ENCODE results near the gene CCR2.
A peak's percentile ranks its signal among the peaks of the same experiment; 100 is the strongest.

Gene CCR2

DNA sequence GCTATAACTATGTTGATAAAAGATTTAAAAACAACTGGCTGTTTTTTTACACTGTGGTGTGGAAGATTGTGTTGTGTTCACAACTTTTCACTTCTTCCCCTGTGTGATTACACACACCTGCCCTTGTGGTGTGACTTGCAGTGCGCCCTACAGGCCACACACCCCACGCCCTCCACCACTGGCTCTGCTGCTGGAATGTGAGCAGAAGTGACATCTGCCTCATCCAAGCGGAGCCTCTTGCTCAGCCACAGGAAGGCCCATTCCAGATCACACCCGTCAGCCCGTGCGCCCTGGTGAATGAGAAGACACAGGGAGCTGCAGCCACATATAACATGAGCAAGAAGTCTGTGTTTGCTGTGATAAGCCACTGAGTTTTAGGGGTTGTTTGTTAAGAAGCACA, 7.0 kb downstream of the CCR2 start:
- WGBS (ENCODE audit: insufficient coverage): 33% methylated on average over 3 of the region's 6 CpGs
- Histone ChIP-seq H3K27me3 (replicated peaks in 2 of 5; ENCODE audit: control insufficient read depth in 4 of 5, insufficient read depth in 5 of 5, low read length in 4 of 5) (no peaks in the 10 kb centered on the region), H3K4me1 (ENCODE audit: control extremely low read depth in 1 of 4, control insufficient read depth in 4 of 4, insufficient read depth in 4 of 4, low read length in 3 of 4) (peaks cover 12 to 42% (median 14%) of the 10 kb centered on the region in 4 experiments), H3K27ac (ENCODE audit: insufficient read depth in 1 of 2, low read depth in 1 of 2, low read length in 2 of 2, poor library complexity in 1 of 2, severe bottlenecking in 2 of 2) (no peak overlapping the region), H3K9me3 (ENCODE audit: control extremely low read depth in 1 of 5, control insufficient read depth in 4 of 5, insufficient read depth in 2 of 5, low read depth in 1 of 5, low read length in 4 of 5) (no peaks in the 10 kb centered on the region), H3K4me3 (ENCODE audit: control insufficient read depth in 1 of 7, extremely low read depth in 1 of 7, insufficient read depth in 4 of 7, low read depth in 2 of 7, low read length in 6 of 7) (no peak overlapping the region), H3K36me3 (ENCODE audit: control insufficient read depth in 4 of 4, insufficient read depth in 4 of 4, low read length in 3 of 4) (no peaks in the 10 kb centered on the region)
- peak in 1 of 3 donors; percentile 37 for DNase-seq
- POLR2A ChIA-PET: no interaction called here
- CTCF ChIA-PET: interaction anchor here (1.1 to 1.6 kb wide), 2 partner anchors 11 to 26 kb away, joined by 3 to 7 read pairs; no protein-coding TSS in a partner anchor

DNA sequence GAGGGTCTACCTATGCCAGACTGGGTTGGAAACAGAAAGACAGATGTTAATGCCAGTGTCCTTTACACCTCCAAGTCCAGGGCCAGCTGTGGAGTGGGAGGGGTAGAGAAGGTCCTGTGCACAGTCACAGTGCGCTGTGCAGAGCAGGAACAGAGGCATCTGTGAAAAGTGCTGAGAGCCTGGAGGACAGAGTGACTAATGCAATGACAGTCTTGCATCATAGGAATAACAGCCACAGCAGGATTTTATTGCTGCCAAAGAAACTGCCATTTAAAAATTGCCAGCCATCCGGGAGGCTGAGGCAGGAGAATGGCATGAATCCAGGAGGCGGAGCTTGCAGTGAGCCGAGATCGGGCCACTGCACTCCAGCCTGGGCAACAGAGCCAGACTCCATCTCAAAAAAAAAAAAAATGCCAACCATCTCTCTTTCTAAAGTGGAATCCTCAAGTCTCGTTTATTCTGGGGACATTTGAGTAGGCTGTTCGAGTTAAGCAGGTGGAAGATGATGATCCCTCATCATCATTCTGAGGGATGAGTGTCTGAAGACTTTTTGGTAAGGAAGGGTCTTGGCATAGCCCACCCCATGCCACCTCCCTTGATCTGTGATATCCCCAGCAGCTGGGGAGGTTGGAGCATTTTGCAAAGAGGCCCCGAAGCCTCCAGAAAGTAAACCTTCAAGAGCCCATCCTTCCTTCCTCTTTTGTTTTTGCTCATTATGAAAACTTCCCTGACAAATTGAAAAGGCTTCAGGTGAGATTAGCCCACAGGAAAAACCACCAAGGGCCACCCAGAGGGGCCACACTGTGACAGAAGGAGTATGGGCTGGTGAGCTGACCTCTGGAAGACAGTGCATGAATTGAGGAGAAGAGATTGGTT, 7.7 kb downstream of the CCR2 start:
- POLR2A ChIA-PET: no interaction called here
- Histone ChIP-seq H3K27me3 (replicated peaks in 2 of 5; ENCODE audit: control insufficient read depth in 4 of 5, insufficient read depth in 5 of 5, low read length in 4 of 5) (no peaks in the 10 kb centered on the region), H3K4me3 (ENCODE audit: control insufficient read depth in 1 of 7, extremely low read depth in 1 of 7, insufficient read depth in 4 of 7, low read depth in 2 of 7, low read length in 6 of 7) (no peak overlapping the region), H3K36me3 (ENCODE audit: control insufficient read depth in 4 of 4, insufficient read depth in 4 of 4, low read length in 3 of 4) (no peaks in the 10 kb centered on the region), H3K4me1 (ENCODE audit: control extremely low read depth in 1 of 4, control insufficient read depth in 4 of 4, insufficient read depth in 4 of 4, low read length in 3 of 4) (peaks cover 12 to 42% (median 14%) of the 10 kb centered on the region in 4 experiments), H3K9me3 (ENCODE audit: control extremely low read depth in 1 of 5, control insufficient read depth in 4 of 5, insufficient read depth in 2 of 5, low read depth in 1 of 5, low read length in 4 of 5) (no peaks in the 10 kb centered on the region), H3K27ac (ENCODE audit: insufficient read depth in 1 of 2, low read depth in 1 of 2, low read length in 2 of 2, poor library complexity in 1 of 2, severe bottlenecking in 2 of 2) (no peak overlapping the region)
- CTCF ChIA-PET: interaction anchor here (1.6 kb wide), 1 partner anchor 10 kb away, joined by 7 read pairs; no protein-coding TSS in a partner anchor
- WGBS (ENCODE audit: insufficient coverage): 89% methylated on average over 4 of the region's 8 CpGs
- DNase-seq: peak in 2 of 3 donors; percentile 55 to 63

GRCh38 chr3:46365041-46365440, 11.1 kb downstream of the CCR2 start:
- H3K27ac ChIP-seq (ENCODE audit: insufficient read depth in 1 of 2, low read depth in 1 of 2, low read length in 2 of 2, poor library complexity in 1 of 2, severe bottlenecking in 2 of 2): no peak overlapping the region
- H3K4me1 ChIP-seq (ENCODE audit: control extremely low read depth in 1 of 4, control insufficient read depth in 4 of 4, insufficient read depth in 4 of 4, low read length in 3 of 4): peaks cover 5 to 43% (median 11%) of the 10 kb centered on the region in 4 experiments
- H3K9me3 ChIP-seq (ENCODE audit: control extremely low read depth in 1 of 5, control insufficient read depth in 4 of 5, insufficient read depth in 2 of 5, low read depth in 1 of 5, low read length in 4 of 5): no peaks in the 10 kb centered on the region
- 100% methylated on average over 1 of the region's 4 CpGs for WGBS (ENCODE audit: insufficient coverage)
- no peak for DNase-seq
- H3K27me3 ChIP-seq (replicated peaks in 2 of 5; ENCODE audit: control insufficient read depth in 4 of 5, insufficient read depth in 5 of 5, low read length in 4 of 5): no peaks in the 10 kb centered on the region
- no peaks in the 10 kb centered on the region for H3K36me3 ChIP-seq (ENCODE audit: control insufficient read depth in 4 of 4, insufficient read depth in 4 of 4, low read length in 3 of 4)
- CTCF ChIA-PET: interaction anchor here (0.9 to 1.2 kb wide), 4 partner anchors 13 to 89 kb away, joined by 3 to 5 read pairs (median 4); no protein-coding TSS in a partner anchor
- H3K4me3 ChIP-seq (ENCODE audit: control insufficient read depth in 1 of 7, extremely low read depth in 1 of 7, insufficient read depth in 4 of 7, low read depth in 2 of 7, low read length in 6 of 7): no peak overlapping the region
- POLR2A ChIA-PET: no interaction called here

- DNase-seq: no peak
- Histone ChIP-seq H3K9me3 (ENCODE audit: control extremely low read depth in 1 of 5, control insufficient read depth in 4 of 5, insufficient read depth in 2 of 5, low read depth in 1 of 5, low read length in 4 of 5) (no peaks in the 10 kb centered on the region), H3K4me1 (ENCODE audit: control extremely low read depth in 1 of 4, control insufficient read depth in 4 of 4, insufficient read depth in 4 of 4, low read length in 3 of 4) (peaks cover 3 to 41% (median 16%) of the 10 kb centered on the region in 4 experiments), H3K36me3 (ENCODE audit: control insufficient read depth in 4 of 4, insufficient read depth in 4 of 4, low read length in 3 of 4) (no peaks in the 10 kb centered on the region), H3K4me3 (ENCODE audit: control insufficient read depth in 1 of 7, extremely low read depth in 1 of 7, insufficient read depth in 4 of 7, low read depth in 2 of 7, low read length in 6 of 7) (no peak overlapping the region), H3K27me3 (replicated peaks in 2 of 5; ENCODE audit: control insufficient read depth in 4 of 5, insufficient read depth in 5 of 5, low read length in 4 of 5) (no peaks in the 10 kb centered on the region), H3K27ac (ENCODE audit: insufficient read depth in 1 of 2, low read depth in 1 of 2, low read length in 2 of 2, poor library complexity in 1 of 2, severe bottlenecking in 2 of 2) (no peak overlapping the region)
- POLR2A ChIA-PET: no interaction called here
- CTCF ChIA-PET: interaction anchor here (0.8 to 10.3 kb wide), 4 partner anchors 11 to 150 kb away, joined by 3 to 87 read pairs (median 4); no protein-coding TSS in a partner anchor
- 96% methylated on average over 3 of the region's 5 CpGs for WGBS (ENCODE audit: insufficient coverage)
These were observed 12.0 kb downstream of the CCR2 start for GRCh38 chr3:46365737-46366524.

DNA sequence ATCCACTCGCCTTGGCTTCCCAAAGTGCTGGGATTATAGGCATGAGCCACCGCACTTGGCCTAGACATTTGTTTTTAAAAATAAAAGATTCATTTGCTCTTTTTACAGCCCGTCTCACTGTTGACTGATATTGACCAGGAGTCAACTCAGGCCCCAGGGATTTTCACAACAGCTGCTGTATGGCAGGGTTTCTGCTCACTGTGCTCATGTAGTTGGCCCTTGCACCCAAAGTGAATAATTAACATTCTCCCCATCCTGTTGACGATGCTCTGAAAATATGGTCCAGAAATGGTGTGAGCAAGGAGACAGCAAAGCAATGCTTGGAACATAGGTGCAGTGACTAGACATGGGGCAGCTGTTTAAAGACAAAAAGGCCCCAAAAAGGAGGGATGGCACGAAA, 13.9 kb downstream of the CCR2 start:
- Histone ChIP-seq H3K4me3 (ENCODE audit: control insufficient read depth in 1 of 7, extremely low read depth in 1 of 7, insufficient read depth in 4 of 7, low read depth in 2 of 7, low read length in 6 of 7) (no peak overlapping the region), H3K9me3 (ENCODE audit: control extremely low read depth in 1 of 5, control insufficient read depth in 4 of 5, insufficient read depth in 2 of 5, low read depth in 1 of 5, low read length in 4 of 5) (no peaks in the 10 kb centered on the region), H3K27me3 (replicated peaks in 2 of 5; ENCODE audit: control insufficient read depth in 4 of 5, insufficient read depth in 5 of 5, low read length in 4 of 5) (no peaks in the 10 kb centered on the region), H3K36me3 (ENCODE audit: control insufficient read depth in 4 of 4, insufficient read depth in 4 of 4, low read length in 3 of 4) (no peaks in the 10 kb centered on the region), H3K27ac (ENCODE audit: insufficient read depth in 1 of 2, low read depth in 1 of 2, low read length in 2 of 2, poor library complexity in 1 of 2, severe bottlenecking in 2 of 2) (no peak overlapping the region), H3K4me1 (ENCODE audit: control extremely low read depth in 1 of 4, control insufficient read depth in 4 of 4, insufficient read depth in 4 of 4, low read length in 3 of 4) (peaks cover 6 to 27% (median 14%) of the 10 kb centered on the region in 4 experiments)
- WGBS (ENCODE audit: insufficient coverage): 100% methylated on average over 5 of the region's 5 CpGs
- ChIA-PET POLR2A (no interaction called here), CTCF (interaction anchor here (0.9 to 12.3 kb wide), 14 partner anchors 10 to 309 kb away, joined by 3 to 231 read pairs (median 6); partner anchors contain the start of gene CCR2)
- DNase-seq: no peak

GRCh38 chr3:46368569-46368968, 14.7 kb downstream of the CCR2 start:
- 43% methylated on average over 5 of the region's 7 CpGs for WGBS (ENCODE audit: insufficient coverage)
- Histone ChIP-seq H3K9me3 (ENCODE audit: control extremely low read depth in 1 of 5, control insufficient read depth in 4 of 5, insufficient read depth in 2 of 5, low read depth in 1 of 5, low read length in 4 of 5) (no peaks in the 10 kb centered on the region), H3K27me3 (replicated peaks in 2 of 5; ENCODE audit: control insufficient read depth in 4 of 5, insufficient read depth in 5 of 5, low read length in 4 of 5) (no peaks in the 10 kb centered on the region), H3K4me3 (ENCODE audit: control insufficient read depth in 1 of 7, extremely low read depth in 1 of 7, insufficient read depth in 4 of 7, low read depth in 2 of 7, low read length in 6 of 7) (no peak overlapping the region), H3K36me3 (ENCODE audit: control insufficient read depth in 4 of 4, insufficient read depth in 4 of 4, low read length in 3 of 4) (no peaks in the 10 kb centered on the region), H3K4me1 (ENCODE audit: control extremely low read depth in 1 of 4, control insufficient read depth in 4 of 4, insufficient read depth in 4 of 4, low read length in 3 of 4) (peaks cover 6 to 27% (median 16%) of the 10 kb centered on the region in 4 experiments), H3K27ac (ENCODE audit: insufficient read depth in 1 of 2, low read depth in 1 of 2, low read length in 2 of 2, poor library complexity in 1 of 2, severe bottlenecking in 2 of 2) (no peak overlapping the region)
- POLR2A ChIA-PET: no interaction called here
- CTCF ChIA-PET: interaction anchor here (0.6 to 12.3 kb wide), 23 partner anchors 9 to 310 kb away, joined by 3 to 231 read pairs (median 6); partner anchors contain the start of genes CCR1 and CCR2
- peak; percentile 61 to 82 (median 76) for DNase-seq

Measured in common myeloid progenitor, CD34-positive (primary cell).